HepG2 (cell line): ENCODE results near the gene CLIC5. TPM values are rescaled to one million over a fixed set of nuclear protein-coding genes. Genes with fewer than 3 reads are reported as not detected.

Experiments
- ATAC-seq: fragments of 200-7000 bp; cut with Tn5 transposase; 3 replicates; pipeline ENCODE4 v1.9.1; 2020; ENCODE audit warnings: mild to moderate bottlenecking, moderate library complexity
- BruUV-seq: library from RNA; stranded (reverse); fragments of 400-500 nt; replicated peaks from 2 replicates; lab custom pipeline; 2021; lab: Mats Ljungman, UMichigan
- CTCF ChIA-PET: fragments of 300-600 bp; formaldehyde crosslinking; extraction: SDS; loops from one replicate; lab custom pipeline; 2021; ENCODE audit warnings: low total read pairs, inconsistent platforms, low intra/inter-chr PET ratio; lab: Yijun Ruan, JAX
- POLR2A ChIA-PET: fragments of 350-600 bp; sonication (Branson Sonifier 250); formaldehyde crosslinking; loops from one replicate; lab custom pipeline; 2020; ENCODE audit warnings: antibody characterized with exemption, inconsistent platforms; lab: Yijun Ruan, JAX
- DNase-seq: peaks from one replicate; pipeline ENCODE4 v3.0.0-alpha.2; 2015; ENCODE audit warnings: low spot score
- FAIRE-seq: peaks from 3 replicates; lab custom pipeline; 2011; peaks lifted over from hg19 to GRCh38; lab: Jason Lieb, UNC
- H2AFZ ChIP-seq: one replicate; pipeline ENCODE4 v1.6.1; 2011; ENCODE audit warnings: low read length, inconsistent platforms
- H3K27ac ChIP-seq: fragments of 300-600 bp; 3 replicates; pipeline ENCODE4 v1.8.0; 2011; ENCODE audit warnings: mixed run types, mild to moderate bottlenecking, mixed read lengths, low read length, inconsistent platforms; ENCODE audit not compliant: insufficient read depth; ENCODE audit errors: extremely low read length
- H3K27me3 ChIP-seq, 2 experiments: fragments of 200-600 bp in 1 of 2; 2 replicates in 1 of 2; 3 replicates in 1 of 2; pipeline versions ENCODE4 v1.6.0 to v1.8.0; 2011; ENCODE audit warnings: low read length in 2 of 2, mild to moderate bottlenecking in 2 of 2, moderate library complexity in 2 of 2, inconsistent platforms in 1 of 2; ENCODE audit not compliant: insufficient read depth in 2 of 2, control insufficient read depth in 1 of 2
- H3K36me3 ChIP-seq, 2 experiments: fragments of 200-600 bp in 1 of 2; replicated peaks in 1 of 2; 2 replicates in 1 of 2; 3 replicates in 1 of 2; pipeline versions ENCODE4 v1.5.1 to v1.8.0; 2011; ENCODE audit warnings: low read length in 2 of 2, inconsistent platforms in 1 of 2; ENCODE audit not compliant: insufficient read depth in 2 of 2, control insufficient read depth in 1 of 2
- H3K4me1 ChIP-seq: 2 replicates; pipeline ENCODE4 v1.5.1; 2012; ENCODE audit warnings: low read length, inconsistent platforms; ENCODE audit not compliant: insufficient read depth
- H3K4me2 ChIP-seq: 2 replicates; pipeline ENCODE4 v1.6.0; 2011; ENCODE audit warnings: low read depth, low read length, inconsistent platforms
- H3K4me3 ChIP-seq, 3 experiments: fragments of 200-600 bp in 1 of 3; sonication (generic), shearing (Covaris generic) in 1 of 3; replicated peaks in 1 of 3; 2 replicates each; pipeline ENCODE4 v1.5.1; 2011 to 2016; ENCODE audit warnings: low read length in 3 of 3, inconsistent platforms in 2 of 3, low read depth in 2 of 3, mild to moderate bottlenecking in 2 of 3, control low read depth in 1 of 3, mixed read lengths in 1 of 3; ENCODE audit not compliant: insufficient read depth in 1 of 3
- H3K79me2 ChIP-seq: one replicate; pipeline ENCODE4 v1.6.1; 2011; ENCODE audit warnings: low read length, inconsistent platforms; ENCODE audit not compliant: insufficient read depth
- H3K9ac ChIP-seq: 2 replicates; pipeline ENCODE4 v1.6.0; 2011; ENCODE audit warnings: mild to moderate bottlenecking, low read depth, low read length, inconsistent platforms; ENCODE audit not compliant: insufficient read depth
- H3K9me3 ChIP-seq: 2 replicates; pipeline ENCODE4 v1.5.1; 2012; ENCODE audit warnings: mild to moderate bottlenecking, low read length
- H4K20me1 ChIP-seq: 2 replicates; pipeline ENCODE4 v1.6.0; 2011; ENCODE audit warnings: inconsistent platforms, mild to moderate bottlenecking, low read length, moderate library complexity; ENCODE audit not compliant: insufficient read depth
- EP300 ChIP-seq, 3 experiments: sonication (generic) in 1 of 3; formaldehyde crosslinking in 1 of 3; IDR thresholded peaks; 2 replicates each; pipeline versions ENCODE4 v1.5.1 to v1.6.1; 2011 to 2020; ENCODE audit warnings: low read depth in 2 of 3, low read length in 2 of 3, borderline replicate concordance in 1 of 3, improper control_type of control experiment in 1 of 3, mild to moderate bottlenecking in 1 of 3, missing genetic modification reagents in 1 of 3, moderate library complexity in 1 of 3
- HDAC6 ChIP-seq: fragments of 200-600 bp; sonication (generic); IDR thresholded peaks from 2 replicates; pipeline ENCODE4 v1.7.0; 2017; ENCODE audit warnings: mild to moderate bottlenecking, antibody characterized with exemption, low read length, low read depth
- HMGXB4 ChIP-seq, 2 experiments: sonication (generic) in 1 of 2; formaldehyde crosslinking in 1 of 2; IDR thresholded peaks; 2 replicates each; pipeline versions ENCODE4 v1.4.0 to v1.6.1; 2018 to 2020; ENCODE audit warnings: missing genetic modification reagents in 2 of 2, borderline replicate concordance in 1 of 2, low read depth in 1 of 2, mild to moderate bottlenecking in 1 of 2, missing biosample characterization in 1 of 2
- HNF1B ChIP-seq: sonication (generic); formaldehyde crosslinking; IDR thresholded peaks from 2 replicates; pipeline ENCODE4 v1.5.1; 2020; ENCODE audit warnings: mild to moderate bottlenecking, moderate library complexity, missing genetic modification reagents
- MBD4 ChIP-seq: IDR thresholded peaks from 2 replicates; pipeline ENCODE4 v1.6.1; 2012; ENCODE audit warnings: low read length, inconsistent platforms, borderline replicate concordance
- NKX3-1 ChIP-seq: sonication (generic); formaldehyde crosslinking; IDR thresholded peaks from 2 replicates; pipeline ENCODE4 v1.5.0; 2020; ENCODE audit warnings: missing genetic modification reagents
- RXRA ChIP-seq: sonication (generic); formaldehyde crosslinking; IDR thresholded peaks from 2 replicates; pipeline ENCODE4 v1.5.1; 2020; ENCODE audit warnings: missing genetic modification reagents
- TEAD2 ChIP-seq: sonication (generic); formaldehyde crosslinking; IDR thresholded peaks from 2 replicates; pipeline ENCODE4 v1.9.0; 2021; ENCODE audit warnings: missing genetic modification reagents
- TRAFD1 ChIP-seq: sonication (generic); formaldehyde crosslinking; IDR thresholded peaks from 2 replicates; pipeline ENCODE4 v1.5.1; 2020; ENCODE audit warnings: missing genetic modification reagents, mild to moderate bottlenecking, borderline replicate concordance
- ZMAT3 ChIP-seq: sonication (generic); formaldehyde crosslinking; conservative IDR thresholded peaks from 2 replicates; pipeline ENCODE4 v1.7.0; 2021; ENCODE audit warnings: missing genetic modification reagents
- ZNF138 ChIP-seq: sonication (generic); formaldehyde crosslinking; IDR thresholded peaks from 2 replicates; pipeline ENCODE4 v1.5.0; 2020; ENCODE audit warnings: mild to moderate bottlenecking, low read depth, missing genetic modification reagents
- ZNF326 ChIP-seq: sonication (generic); formaldehyde crosslinking; IDR thresholded peaks from 2 replicates; pipeline ENCODE4 v1.4.0; 2020; ENCODE audit warnings: missing genetic modification reagents, borderline replicate concordance
- ZNF34 ChIP-seq: sonication (generic); formaldehyde crosslinking; IDR thresholded peaks from 2 replicates; pipeline ENCODE4 v1.4.0; 2020; ENCODE audit warnings: mild to moderate bottlenecking, missing genetic modification reagents, borderline replicate concordance
- ZNF746 ChIP-seq: sonication (generic); formaldehyde crosslinking; IDR thresholded peaks from 2 replicates; pipeline ENCODE4 v1.8.0; 2022; ENCODE audit warnings: mild to moderate bottlenecking, missing genetic modification reagents
- WGBS: methylation state at CpG from one replicate; pipeline ENCODE4 v1.1.6; 2017; ENCODE audit warnings: low lambda C conversion rate; 5-methylcytosine and 5-hydroxymethylcytosine counted together
- in situ Hi-C: cut with HindIII; loops from 2 replicates; pipeline ENCODE4 v1.10.0; 2017; ENCODE audit warnings: low pct_unique_long_range_greater_than_20kb; ENCODE audit not compliant: extremely low pct_ligation_motif_present
- intact Hi-C: fragments of 100-400 bp; cut with micrococcal nuclease; formaldehyde crosslinking; loops from one replicate; pipeline ENCODE4 v1.10.0; 2022; ENCODE audit not compliant: unreplicated experiment
- polyA plus RNA-seq, 8 experiments: library from polyadenylated mRNA; depleted of rRNA in 3 of 8; stranded (reverse) in 7 of 8; unstranded in 1 of 8; fragments of >200 nt; fragmentation: Illumina TruSeq in 4 of 8; extraction: Trizol in 4 of 8; gene quantifications; 2 replicates each; pipeline versions ENCODE4 v1.2.1 to v1.2.3, GENCODE V29; 2011 to 2016; ENCODE audit warnings: low read depth in 4 of 8, missing spikeins in 1 of 8, mixed read lengths in 1 of 8; ENCODE audit not compliant: insufficient read depth in 1 of 8
- total RNA-seq, 5 experiments: library from RNA; depleted of rRNA; stranded (reverse); fragments of >200 nt; fragmentation: Illumina TruSeq; extraction: Trizol; gene quantifications; 2 replicates each; pipeline ENCODE4 v1.2.3, GENCODE V29; 2016; ENCODE audit warnings: low read depth in 1 of 5

The CLIC5 gene
- total and polyA plus RNA-seq, 2 of the 13 experiments (the other 11 are each of a cell fraction or from before 2014, with no cell fraction given) = not detected

- DNase-seq (no peak), ATAC-seq (no peak), FAIRE-seq (no peak)
- Histone ChIP-seq H3K4me2 (no peak overlapping the region), H3K79me2 (no peaks in the 10 kb centered on the region), H3K9me3 (no peaks in the 10 kb centered on the region), H3K9ac (no peak overlapping the region), H3K27me3 (no peaks in the 10 kb centered on the region), H2AFZ (no peak overlapping the region), H3K4me1 (no peaks in the 10 kb centered on the region), H3K4me3 (no peak overlapping the region), H3K27ac (no peak overlapping the region), H4K20me1 (no peaks in the 10 kb centered on the region), H3K36me3 (no peaks in the 10 kb centered on the region)
- TF ChIP-seq ZNF746 (CRISPR knock-in tag) (no peak), ZMAT3 (CRISPR knock-in tag) (no peak), ZNF34 (CRISPR knock-in tag) (no peak), TRAFD1 (no peak), HNF1B (CRISPR knock-in tag) (no peak), TEAD2 (CRISPR knock-in tag) (no peak), RXRA (CRISPR knock-in tag) (no peak), ZNF138 (CRISPR knock-in tag) (no peak), MBD4 (no peak), HMGXB4 (CRISPR knock-in tag; IDR thresholded peaks at IDR 0.05; ENCODE audit: borderline replicate concordance in 1 of 2, low read depth in 1 of 2) (no peak), NKX3-1 (no peak), EP300 (IDR thresholded peaks at IDR 0.05; ENCODE audit: low read depth in 2 of 2, low read length in 2 of 2) (no peak), EP300 (CRISPR knock-in tag; IDR thresholded peaks at IDR 0.05; ENCODE audit: borderline replicate concordance) (no peak), ZNF326 (CRISPR knock-in tag) (no peak), HDAC6 (no peak)
- POLR2A ChIA-PET = no interaction called here
- 10% methylated on average over 3 of the region's 5 CpGs for WGBS
- BruUV-seq = no TSS peak
- in situ Hi-C loops = no loop called here
- CTCF ChIA-PET = no interaction called here
- intact Hi-C loops = no loop called here
Measured at GRCh38 chr6:45836984-45837383, 178.7 kb downstream of the CLIC5 start.
